HG03196 (cell line): ENCODE data around the gene P2RX2.

ENCODE experiments used
- ATAC-seq: cut with Tn5 transposase; IDR thresholded peaks from one replicate; pipeline ENCODE4 v1.9.1; 2021; ENCODE audit not compliant: unreplicated experiment

Gene P2RX2

GRCh38 chr12:132635076-132635955 is 16.7 kb downstream of the P2RX2 start:
- no peak for ATAC-seq

- ATAC-seq: no peak
Observed at GRCh38 chr12:132637811-132638210, 19.2 kb downstream of the P2RX2 start.

- ATAC-seq: no peak
Observed at GRCh38 chr12:132638541-132639408, 20.2 kb downstream of the P2RX2 start.

- ATAC-seq: no peak
Observed at GRCh38 chr12:132639956-132640520, 21.5 kb downstream of the P2RX2 start.

- ATAC-seq: no peak
Observed at GRCh38 chr12:132640936-132641335, 22.4 kb downstream of the P2RX2 start.

- no peak for ATAC-seq
Observed at GRCh38 chr12:132641811-132642650, 23.5 kb downstream of the P2RX2 start.

- ATAC-seq: no peak
Observed at GRCh38 chr12:132642846-132643835, 24.6 kb downstream of the P2RX2 start.

GRCh38 chr12:132646850-132647249 is 28.3 kb downstream of the P2RX2 start:
- no peak for ATAC-seq

GRCh38 chr12:132647858-132648257 is 29.3 kb downstream of the P2RX2 start:
- ATAC-seq: no peak

- no peak for ATAC-seq
Observed at GRCh38 chr12:132648616-132649225, 30.1 kb downstream of the P2RX2 start.

GRCh38 chr12:132649226-132649945 is 30.8 kb downstream of the P2RX2 start:
- ATAC-seq: no peak

GRCh38 chr12:132651444-132652100 is 33.0 kb downstream of the P2RX2 start:
- no peak for ATAC-seq

GRCh38 chr12:132653567-132654290 is 35.2 kb downstream of the P2RX2 start:
- no peak for ATAC-seq

- ATAC-seq: no peak
Observed at GRCh38 chr12:132657004-132657727, 38.6 kb downstream of the P2RX2 start.

GRCh38 chr12:132658149-132658894 is 39.7 kb downstream of the P2RX2 start:
- no peak for ATAC-seq

GRCh38 chr12:132659146-132659545 is 40.6 kb downstream of the P2RX2 start:
- no peak for ATAC-seq
